Pericardium fibroblast (primary cell): Measurements from ENCODE around the gene SEC61A1. TPM values are rescaled to one million over a fixed set of nuclear protein-coding genes. Genes with fewer than 3 reads are reported as not detected.

ENCODE experiments used
- total RNA-seq: library from RNA; depleted of rRNA; stranded (reverse); fragments of >200 nt; gene quantifications from 2 replicates; pipeline ENCODE4 v1.2.3, GENCODE V29; 2015

The SEC61A1 gene
- 263 and 318 TPM in 2 replicates for total RNA-seq

GRCh38 chr3:128051837-128052594, at the start of gene SEC61A1:
Gene SEC61A1 (plus strand): TSS chr3:128052437. CDS start chr3:128052553, 116 bp downstream.

Other genes with a start within 250 kb of the SEC61A1 start
- gene MGLL, start 229.9 kb upstream of the SEC61A1 start, total RNA-seq: 8.3 and 28.9 TPM in 2 replicates
- not detected in 2 replicates for gene KBTBD12, start 137.2 kb upstream of the SEC61A1 start, total RNA-seq
- 32.3 and 39.3 TPM in 2 replicates for gene RUVBL1, start 71.4 kb downstream of the SEC61A1 start, total RNA-seq
- gene EEFSEC, start 101.0 kb downstream of the SEC61A1 start, total RNA-seq: 11.1 and 15.4 TPM in 2 replicates